Chondrocyte (in vitro differentiated cells): ENCODE data around the gene MS4A5. TPM values are rescaled to one million over a fixed set of nuclear protein-coding genes. Genes with fewer than 3 reads are reported as not detected.
A peak's percentile ranks its signal among the peaks of the same experiment; 100 is the strongest.

Experiments used
- DNase-seq: peaks from one replicate; pipeline ENCODE4 v3.0.0; 2021; ENCODE audit warnings: mixed read lengths, low spot score
- H3K27ac Mint-ChIP-seq: one replicate; pipeline ENCODE4 v1.8.0; 2021; ENCODE audit warnings: mild to moderate bottlenecking, moderate library complexity, mixed read lengths; ENCODE audit not compliant: unreplicated experiment
- H3K27me3 Mint-ChIP-seq: 2 replicates; pipeline ENCODE4 v1.8.0; 2021; ENCODE audit warnings: low read depth, mixed read lengths
- H3K36me3 Mint-ChIP-seq: 2 replicates; pipeline ENCODE4 v1.8.0; 2021; ENCODE audit warnings: low read depth, mixed read lengths
- H3K4me1 Mint-ChIP-seq: 2 replicates; pipeline ENCODE4 v1.8.0; 2021; ENCODE audit warnings: low read depth, mild to moderate bottlenecking, mixed read lengths
- H3K4me3 Mint-ChIP-seq: one replicate; pipeline ENCODE4 v1.8.0; 2021; ENCODE audit warnings: mild to moderate bottlenecking, moderate library complexity, mixed read lengths; ENCODE audit not compliant: unreplicated experiment
- H3K9me3 Mint-ChIP-seq: 2 replicates; pipeline ENCODE4 v1.8.0; 2021; ENCODE audit warnings: low read depth, mixed read lengths
- CTCF ChIP-seq: fragments of 200-600 bp; sonication (generic); IDR thresholded peaks from 2 replicates; pipeline ENCODE4 v1.5.0; 2021; ENCODE audit warnings: antibody characterized with exemption, mild to moderate bottlenecking, moderate library complexity
- total RNA-seq: library from RNA; stranded (reverse); gene quantifications from 3 replicates; pipeline ENCODE4 v1.2.1, GENCODE V29; 2021

The MS4A5 gene
- total RNA-seq, 1 donor from 2014 or later = not detected

DNA sequence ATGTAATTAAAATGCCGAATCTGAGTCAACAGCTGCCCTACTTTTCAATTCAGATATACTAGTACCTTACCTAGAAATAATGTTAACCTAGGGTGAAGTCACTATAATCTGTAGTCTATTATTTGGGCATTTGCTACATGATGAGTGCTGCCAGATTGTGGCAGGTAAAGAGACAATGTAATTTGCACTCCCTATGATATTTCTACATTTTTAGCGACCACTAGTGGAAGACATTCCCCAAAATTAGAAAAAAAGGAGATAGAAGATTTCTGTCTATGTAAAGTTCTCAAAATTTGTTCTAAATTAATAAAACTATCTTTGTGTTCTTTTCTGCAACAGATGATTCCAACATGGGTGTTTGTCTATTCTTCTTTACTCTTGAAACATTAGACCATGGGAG lies 40.4 kb downstream of the MS4A5 start:
- H3K4me3 Mint-ChIP-seq = no peak overlapping the region

DNA sequence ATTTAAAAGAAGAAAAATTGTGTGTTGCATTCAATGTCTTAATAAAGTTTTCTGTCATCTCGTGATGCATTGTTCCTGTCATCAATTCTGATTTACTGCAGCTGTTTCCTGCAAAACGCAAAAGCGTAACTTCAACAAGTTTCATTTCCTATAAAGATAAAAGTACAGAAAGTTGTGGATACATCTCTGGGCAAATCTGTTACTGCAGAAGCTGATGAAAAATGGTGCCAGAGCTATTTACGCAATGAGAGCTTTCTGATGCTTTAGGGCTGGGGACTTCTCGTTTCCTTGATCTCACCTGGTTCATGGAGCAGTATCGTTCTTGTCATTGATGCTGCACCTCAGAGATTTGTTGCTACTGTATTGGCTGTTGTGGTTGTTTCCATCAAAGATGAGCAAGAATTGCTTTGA lies 47.7 kb downstream of the MS4A5 start:
- Mint-ChIP-seq H3K36me3 (no peaks in the 10 kb centered on the region), H3K27ac (no peak overlapping the region), H3K27me3 (peaks cover 17% of the 10 kb centered on the region), H3K9me3 (peaks cover 2% of the 10 kb centered on the region), H3K4me3 (no peak overlapping the region), H3K4me1 (no peaks in the 10 kb centered on the region)
- DNase-seq = no peak
- no peak for TF ChIP-seq CTCF

More for the DNA sequence above, 40.4 kb downstream of the MS4A5 start:
- no peak for TF ChIP-seq CTCF
- Mint-ChIP-seq H3K36me3 (no peaks in the 10 kb centered on the region), H3K27me3 (peaks cover 2% of the 10 kb centered on the region), H3K4me1 (no peaks in the 10 kb centered on the region), H3K27ac (no peak overlapping the region), H3K9me3 (no peaks in the 10 kb centered on the region)
- no peak for DNase-seq

GRCh38 chr11:60482361-60482760 lies 53.0 kb downstream of the MS4A5 start:
- TF ChIP-seq CTCF = no peak
- Mint-ChIP-seq H3K4me1 (no peaks in the 10 kb centered on the region), H3K4me3 (no peak overlapping the region), H3K9me3 (no peaks in the 10 kb centered on the region), H3K27ac (no peak overlapping the region), H3K27me3 (peaks cover 17% of the 10 kb centered on the region), H3K36me3 (no peaks in the 10 kb centered on the region)
- no peak for DNase-seq

GRCh38 chr11:60485987-60486386 lies 56.6 kb downstream of the MS4A5 start:
- Mint-ChIP-seq H3K27ac (no peak overlapping the region), H3K4me3 (no peak overlapping the region), H3K9me3 (no peaks in the 10 kb centered on the region), H3K4me1 (no peaks in the 10 kb centered on the region), H3K27me3 (peaks cover 5% of the 10 kb centered on the region), H3K36me3 (no peaks in the 10 kb centered on the region)
- no peak for DNase-seq
- TF ChIP-seq CTCF = peak; percentile 66

DNA sequence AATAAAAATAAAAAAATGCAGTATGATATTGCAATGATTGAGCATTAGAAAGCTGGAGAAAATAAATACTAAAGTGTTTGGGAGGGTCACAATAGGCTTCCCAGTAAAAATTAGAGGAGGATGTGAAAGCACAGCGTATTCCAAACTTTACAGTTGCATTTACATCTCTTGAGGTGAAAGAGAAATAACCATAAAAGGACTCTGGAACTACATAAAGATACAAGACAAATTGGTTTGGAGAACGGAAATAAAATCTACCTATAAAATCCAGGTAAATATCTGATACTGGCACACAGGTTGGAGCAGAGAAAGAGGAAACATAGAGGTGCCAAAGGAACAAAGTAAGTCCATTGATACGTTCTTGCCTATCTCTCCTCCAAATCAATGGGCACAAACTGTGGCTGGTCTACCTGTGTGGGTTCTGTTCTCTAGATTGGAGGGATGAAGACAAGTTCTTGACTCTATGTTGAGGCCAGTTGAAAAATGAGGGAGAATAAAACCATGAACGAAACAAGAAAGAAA lies 63.2 kb downstream of the MS4A5 start, which contains the start of gene MS4A12:
Gene MS4A12 (plus strand): TSS at position 291 of the 522 bp plus-strand sequence. CDS start 4,541 bp downstream, outside the sequence.
- H3K27ac Mint-ChIP-seq = no peak within 1 kb of the TSS
- no peaks in the 10 kb centered on the region for H3K4me1 Mint-ChIP-seq
- no peak for TF ChIP-seq CTCF
- H3K36me3 Mint-ChIP-seq = no peaks in the 10 kb centered on the region
- H3K9me3 Mint-ChIP-seq = no peaks in the 10 kb centered on the region
- no peak for DNase-seq
- H3K4me3 Mint-ChIP-seq = no peak within 1 kb of the TSS
- H3K27me3 Mint-ChIP-seq = peaks cover 5% of the 10 kb centered on the region
